Spleen (tissue), 11 donors: ENCODE measurements around the gene BLVRB. TPM values are rescaled to one million over a fixed set of nuclear protein-coding genes. Genes with fewer than 3 reads are reported as not detected.

Experiments
- DNase-seq: peaks from one replicate; pipeline ENCODE4 v3.0.0-alpha.2; 2020
- H3K27ac ChIP-seq, 8 donors: fragments of 200-600 bp; sonication (generic) in 7 of 8; 1 replicate in 4 of 8; 2 replicates in 4 of 8; pipeline versions ENCODE4 v1.5.0 to v1.8.0; 2016 to 2021; ENCODE audit warnings: inconsistent platforms in 4 of 8, mild to moderate bottlenecking in 4 of 8, moderate library complexity in 1 of 8
- H3K27me3 ChIP-seq, 7 donors: fragments of 200-600 bp; sonication (generic) in 6 of 7; replicated peaks in 1 of 7; 1 replicate in 4 of 7; 2 replicates in 3 of 7; pipeline versions ENCODE4 v1.5.0 to v1.8.0; 2016 to 2021; ENCODE audit warnings: inconsistent platforms in 3 of 7, mild to moderate bottlenecking in 1 of 7
- H3K36me3 ChIP-seq, 6 donors: fragments of 200-600 bp; sonication (generic) in 5 of 6; 1 replicate in 4 of 6; 2 replicates in 2 of 6; pipeline versions ENCODE4 v1.5.0 to v1.8.0; 2016 to 2021; ENCODE audit warnings: inconsistent platforms in 2 of 6
- H3K4me1 ChIP-seq, 6 donors: fragments of 200-600 bp; sonication (generic) in 5 of 6; 1 replicate in 3 of 6; 2 replicates in 3 of 6; pipeline versions ENCODE4 v1.5.0 to v1.8.0; 2016 to 2021; ENCODE audit warnings: inconsistent platforms in 3 of 6
- H3K4me3 ChIP-seq, 8 donors: fragments of 200-600 bp; sonication (generic) in 7 of 8; 1 replicate in 4 of 8; 2 replicates in 4 of 8; pipeline versions ENCODE4 v1.5.0 to v1.8.0; 2016 to 2021; ENCODE audit warnings: inconsistent platforms in 4 of 8, mild to moderate bottlenecking in 4 of 8, moderate library complexity in 2 of 8
- H3K9me3 ChIP-seq, 8 donors: fragments of 200-600 bp; sonication (generic) in 7 of 8; 1 replicate in 4 of 8; 2 replicates in 4 of 8; pipeline versions ENCODE4 v1.5.0 to v1.8.0; 2016 to 2021; ENCODE audit warnings: inconsistent platforms in 4 of 8
- POLR2A ChIP-seq, 3 donors: fragments of 450-650 bp; IDR thresholded peaks; one replicate each; pipeline ENCODE4 v1.5.1; 2017; ENCODE audit warnings: antibody characterized with exemption in 3 of 3, mild to moderate bottlenecking in 1 of 3
- POLR2AphosphoS5 ChIP-seq, 3 donors: sonication (generic); formaldehyde crosslinking; IDR thresholded peaks; one replicate each; pipeline ENCODE4 v1.5.1; 2017; ENCODE audit warnings: antibody characterized with exemption in 3 of 3
- WGBS, 5 donors: extraction: QIAGEN DNeasy Blood & Tissue Kit in 3 of 5; methylation state at CpG; one replicate each; pipeline versions ENCODE4 v1.1.5 to v1.1.7; 2013 to 2018; 5-methylcytosine and 5-hydroxymethylcytosine counted together
- intact Hi-C: fragments of 100-400 bp; cut with DNase I; formaldehyde crosslinking; loops from one replicate; pipeline ENCODE4 v1.15.0; 2023; ENCODE audit warnings: low total_unique reads
- polyA plus RNA-seq, 3 donors: library from polyadenylated mRNA; stranded (reverse); fragments of 200-250 nt; gene quantifications; one replicate each; pipeline ENCODE4 v1.2.1, GENCODE V29; 2013
- total RNA-seq, 7 donors: library from RNA; depleted of rRNA in 3 of 7; stranded (reverse); fragments of >200 nt in 3 of 7; fragmentation: NEBNext Ultra II Directional in 4 of 7; extraction: Animal tissue kit (Norgen Biotek cat#: 25700) in 4 of 7; gene quantifications; one replicate each; pipeline versions ENCODE4 v1.1.0 to v1.2.1, GENCODE V29; 2016 to 2021
- TF ChIP-seq, protein P1 (sequence below), 11 experiments: fragments of 200-600 bp in 7 of 11; fragments of 450-650 bp in 4 of 11; sonication (generic) in 4 of 11; IDR thresholded peaks in 8 of 11; conservative IDR thresholded peaks in 3 of 11; 1 replicate in 7 of 11; 2 replicates in 4 of 11; pipeline versions ENCODE4 v1.4.0 to v1.8.0; 2016 to 2021; ENCODE audit warnings: antibody characterized with exemption in 11 of 11, inconsistent platforms in 4 of 11, mild to moderate bottlenecking in 1 of 11
- donor health status: healthy with polysubstance abuse.
- donor health status: DM: no; HTN: no; CAD: no; lungs with moderate emphysema.
- donor health status: DM: no; HTN: no; CAD: no.
- donor health status: Bipolar disorder and iron deficiency.
- donor health status: healthy.
- donor health status: DM: no; HTN: no; CAD: no.
- donor health status: DM: yes; HTN: yes; CAD: no.

Gene BLVRB
- total and polyA plus RNA-seq, 10 donors = 90.6 to 243 (median 178) TPM

- DNase-seq = peak; percentile 82
- intact Hi-C loops = no loop called here
- peak within 1 kb of the TSS in 7 of 8 donors; percentile 17 to 93 (median 84) for H3K27ac ChIP-seq
Observed at GRCh38 chr19:40466985-40467734, 1.6 kb upstream of the BLVRB start, which contains the start of gene SPTBN4. Gene SPTBN4 (plus strand): TSS chr19:40467001. CDS start chr19:40472622, 5,621 bp downstream.

GRCh38 chr19:40466219-40466984 lies 857 bp upstream of the BLVRB start:
- Histone ChIP-seq H3K4me3 (peak overlapping the region; percentile 39 to 89 (median 58)), H3K4me1 (peaks cover 12 to 59% (median 45%) of the 10 kb centered on the region in 6 donors), H3K27ac (peak overlapping the region in 7 of 8 donors; percentile 17 to 93 (median 84)), H3K9me3 (no peaks in the 10 kb centered on the region), H3K27me3 (peaks cover 0 to 24% (median 10%) of the 10 kb centered on the region in 7 donors), H3K36me3 (no peaks in the 10 kb centered on the region)
- intact Hi-C loops = no loop called here
- TF ChIP-seq POLR2AphosphoS5 (IDR thresholded peaks at IDR 0.05) (peak in 1 of 3 donors; percentile 7), POLR2A (IDR thresholded peaks at IDR 0.05) (no peak)
- TF ChIP-seq, protein P1, sequence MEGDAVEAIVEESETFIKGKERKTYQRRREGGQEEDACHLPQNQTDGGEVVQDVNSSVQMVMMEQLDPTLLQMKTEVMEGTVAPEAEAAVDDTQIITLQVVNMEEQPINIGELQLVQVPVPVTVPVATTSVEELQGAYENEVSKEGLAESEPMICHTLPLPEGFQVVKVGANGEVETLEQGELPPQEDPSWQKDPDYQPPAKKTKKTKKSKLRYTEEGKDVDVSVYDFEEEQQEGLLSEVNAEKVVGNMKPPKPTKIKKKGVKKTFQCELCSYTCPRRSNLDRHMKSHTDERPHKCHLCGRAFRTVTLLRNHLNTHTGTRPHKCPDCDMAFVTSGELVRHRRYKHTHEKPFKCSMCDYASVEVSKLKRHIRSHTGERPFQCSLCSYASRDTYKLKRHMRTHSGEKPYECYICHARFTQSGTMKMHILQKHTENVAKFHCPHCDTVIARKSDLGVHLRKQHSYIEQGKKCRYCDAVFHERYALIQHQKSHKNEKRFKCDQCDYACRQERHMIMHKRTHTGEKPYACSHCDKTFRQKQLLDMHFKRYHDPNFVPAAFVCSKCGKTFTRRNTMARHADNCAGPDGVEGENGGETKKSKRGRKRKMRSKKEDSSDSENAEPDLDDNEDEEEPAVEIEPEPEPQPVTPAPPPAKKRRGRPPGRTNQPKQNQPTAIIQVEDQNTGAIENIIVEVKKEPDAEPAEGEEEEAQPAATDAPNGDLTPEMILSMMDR (IDR thresholded peaks at IDR 0.05 in 8 of 11, conservative IDR thresholded peaks at IDR 0.05 in 3 of 11) = peak in 1 of 11 experiments; percentile 8
- 9 to 18% (median 15%) methylated on average over 38 to 48 of the region's 48 CpGs for WGBS, 5 donors
- DNase-seq = peak; percentile 89

More at GRCh38 chr19:40466985-40467734, 1.6 kb upstream of the BLVRB start, which contains the start of gene SPTBN4:
- Histone ChIP-seq H3K27me3 (peaks cover 0 to 24% (median 10%) of the 10 kb centered on the region in 7 donors), H3K9me3 (no peaks in the 10 kb centered on the region), H3K4me1 (peaks cover 12 to 51% (median 37%) of the 10 kb centered on the region in 6 donors), H3K4me3 (peak within 1 kb of the TSS; percentile 39 to 89 (median 58)), H3K36me3 (no peaks in the 10 kb centered on the region)
- TF ChIP-seq POLR2AphosphoS5 (IDR thresholded peaks at IDR 0.05) (no peak), POLR2A (IDR thresholded peaks at IDR 0.05) (no peak)
- TF ChIP-seq, protein P1 (IDR thresholded peaks at IDR 0.05 in 8 of 11, conservative IDR thresholded peaks at IDR 0.05 in 3 of 11) = no peak
- WGBS, 5 donors = 5 to 23% (median 10%) methylated on average over 8 to 86 of the region's 87 CpGs

DNA sequence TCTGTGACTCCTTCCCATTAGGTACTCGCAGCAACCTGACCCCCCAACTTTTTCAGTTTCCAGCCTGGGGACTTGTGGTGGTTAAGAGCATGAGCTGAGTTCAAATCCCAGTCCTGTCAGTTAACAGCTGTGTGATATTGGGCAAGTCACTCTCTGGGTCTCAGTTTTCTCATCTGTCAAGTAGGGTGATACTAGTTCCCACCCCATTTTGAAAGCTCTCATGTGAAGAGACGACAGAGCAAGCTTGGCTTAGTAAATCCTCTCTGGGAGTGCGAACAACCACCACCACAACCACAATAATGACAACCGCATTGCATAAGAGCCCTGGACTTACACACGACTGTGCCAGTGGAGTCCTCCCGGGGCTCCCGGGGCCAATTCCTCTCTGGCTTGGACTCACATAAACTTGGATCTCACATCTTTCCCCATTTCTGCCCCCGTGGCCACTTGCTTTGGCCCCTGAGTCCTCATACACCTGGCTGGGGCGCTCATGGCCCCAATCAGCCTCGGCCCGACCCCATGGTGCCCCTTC lies 454 bp downstream of the BLVRB start:
- H3K36me3 ChIP-seq = no peaks in the 10 kb centered on the region
- H3K27me3 ChIP-seq = peaks cover 0 to 24% (median 10%) of the 10 kb centered on the region in 7 donors
- TF ChIP-seq POLR2A (IDR thresholded peaks at IDR 0.05) (no peak), POLR2AphosphoS5 (IDR thresholded peaks at IDR 0.05) (no peak)
- TF ChIP-seq, protein P1 (IDR thresholded peaks at IDR 0.05 in 8 of 11, conservative IDR thresholded peaks at IDR 0.05 in 3 of 11) = no peak
- H3K4me1 ChIP-seq = peaks cover 12 to 68% (median 50%) of the 10 kb centered on the region in 6 donors
- intact Hi-C loops = no loop called here
- DNase-seq = no peak
- H3K9me3 ChIP-seq = no peaks in the 10 kb centered on the region
- WGBS, 5 donors = 10 to 18% (median 13%) methylated on average over 11 of the region's 11 CpGs
- H3K27ac ChIP-seq = peak overlapping the region; percentile 44 to 93 (median 85)
- H3K4me3 ChIP-seq = peak overlapping the region; percentile 32 to 89 (median 58)
